Measurements from ENCODE around the gene PRR36.
A peak's percentile ranks its signal among the peaks of the same experiment; 100 is the strongest.

Gene PRR36

GRCh38 chr19:7912697-7913564 lies 38.7 kb upstream of the PRR36 start:
- DNase-seq (ENCODE audit: low read depth), result no peak

GRCh38 chr19:7912144-7912696 lies 38.0 kb upstream of the PRR36 start:
- DNase-seq (ENCODE audit: low read depth), result no peak

- DNase-seq (ENCODE audit: low read depth), result no peak
Measured at GRCh38 chr19:7911508-7912143, 37.4 kb upstream of the PRR36 start.

GRCh38 chr19:7910321-7911161 lies 36.4 kb upstream of the PRR36 start:
- no peak for DNase-seq (ENCODE audit: low read depth)

GRCh38 chr19:7909471-7910067 lies 35.4 kb upstream of the PRR36 start:
- no peak for DNase-seq (ENCODE audit: low read depth)

- no peak for DNase-seq (ENCODE audit: low read depth)
Measured at GRCh38 chr19:7908742-7909461, 34.7 kb upstream of the PRR36 start.

- no peak for DNase-seq (ENCODE audit: low read depth)
Measured at GRCh38 chr19:7908078-7908699, 34.0 kb upstream of the PRR36 start.

GRCh38 chr19:7907544-7907943 lies 33.4 kb upstream of the PRR36 start:
- no peak for DNase-seq (ENCODE audit: low read depth)

- DNase-seq (ENCODE audit: low read depth), result no peak
Measured at GRCh38 chr19:7907122-7907521, 32.9 kb upstream of the PRR36 start.

GRCh38 chr19:7905859-7906258 lies 31.7 kb upstream of the PRR36 start:
- DNase-seq (ENCODE audit: low read depth), result no peak

- DNase-seq (ENCODE audit: low read depth), result no peak
Measured at GRCh38 chr19:7905268-7905667, 31.1 kb upstream of the PRR36 start.

- no peak for DNase-seq (ENCODE audit: low read depth)
Measured at GRCh38 chr19:7904074-7905020, 30.2 kb upstream of the PRR36 start.

GRCh38 chr19:7903244-7904073 lies 29.3 kb upstream of the PRR36 start, which contains the start of gene MAP2K7:
Gene MAP2K7 (plus strand): TSS chr19:7903877. CDS start chr19:7903945, 68 bp downstream.
- DNase-seq (ENCODE audit: low read depth), result peak; percentile 99

GRCh38 chr19:7902796-7903243 lies 28.6 kb upstream of the PRR36 start:
- DNase-seq (ENCODE audit: low read depth), result no peak

- DNase-seq (ENCODE audit: low read depth), result no peak
Measured at GRCh38 chr19:7901337-7901736, 27.1 kb upstream of the PRR36 start.

- DNase-seq (ENCODE audit: low read depth), result no peak
Measured at GRCh38 chr19:7900931-7901330, 26.7 kb upstream of the PRR36 start.

GRCh38 chr19:7900401-7900870 lies 26.2 kb upstream of the PRR36 start:
- no peak for DNase-seq (ENCODE audit: low read depth)

GRCh38 chr19:7899751-7900378 lies 25.7 kb upstream of the PRR36 start:
- DNase-seq (ENCODE audit: low read depth), result no peak

Measured in fibroblast of the conjunctiva (primary cell).